Fibroblast of peridontal ligament (primary cell): ENCODE results near the gene ITGB8.
"Not testable (repeated sequence)": the region's sequence is repeated elsewhere in the genome, so short reads cannot be mapped to it uniquely, and the experiment has no call there.

ENCODE experiments used
- DNase-seq: peaks from one replicate; pipeline ENCODE4 v3.0.0-alpha.2; 2010; ENCODE audit errors: extremely low read depth

ITGB8 gene

DNA sequence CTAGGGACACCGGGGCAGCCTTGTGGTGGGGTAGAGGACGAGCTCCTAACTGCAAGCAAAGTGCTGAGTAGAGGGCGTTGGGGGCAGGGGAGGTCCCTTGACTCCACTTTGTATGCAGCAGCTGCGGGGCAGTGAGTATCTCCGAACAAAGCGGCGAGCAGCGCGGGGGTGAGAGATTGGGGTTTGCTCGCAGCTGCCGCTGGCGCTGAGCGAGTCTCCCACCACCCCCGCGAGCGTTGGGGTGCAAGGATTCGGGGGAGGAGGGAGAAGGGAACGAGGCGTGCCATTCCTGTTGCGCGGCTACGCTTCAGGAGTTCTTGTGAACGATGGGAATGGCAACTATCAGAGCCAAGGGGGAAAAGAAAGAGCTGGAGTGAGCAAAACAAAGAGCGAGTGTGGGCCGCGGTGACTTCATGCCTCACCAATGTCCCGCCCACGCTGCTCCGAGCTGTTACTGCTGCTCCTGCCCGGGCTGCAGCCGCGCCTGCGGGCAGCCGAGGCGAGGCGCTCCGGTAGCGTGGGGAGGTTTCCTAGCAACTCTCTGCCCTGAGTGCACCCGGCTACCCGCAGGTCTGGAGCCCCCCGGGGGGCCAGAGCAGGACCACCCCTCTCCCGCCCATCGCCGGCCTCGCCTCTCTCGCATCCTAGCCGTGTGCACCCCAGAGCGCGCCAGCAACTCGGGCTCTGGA, at the start of gene ITGB8:
Gene ITGB8, plus strand, starts transcription at position 662 of the 689 bp plus-strand sequence. CDS start 907 bp downstream, outside the sequence.
- peak; percentile 84 for DNase-seq

DNA sequence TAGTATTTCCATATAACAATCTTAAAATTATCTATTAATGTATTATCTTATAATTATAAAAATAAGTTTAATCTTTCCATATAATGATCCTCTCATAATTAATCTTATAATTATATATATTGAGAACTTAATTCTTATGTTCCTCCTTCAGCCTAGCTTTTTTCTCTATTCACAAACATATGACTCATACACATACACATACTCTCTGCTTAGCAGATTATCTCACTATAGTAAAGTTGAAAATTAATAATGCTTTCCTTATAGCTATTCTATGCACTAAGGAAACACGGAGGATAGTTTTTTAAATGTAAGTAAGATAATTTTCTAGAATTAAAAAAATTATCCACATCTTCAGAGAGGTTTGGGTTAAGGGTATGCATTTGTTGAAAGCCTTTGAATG, 47.7 kb upstream of the ITGB8 start:
- no peak for DNase-seq

DNA sequence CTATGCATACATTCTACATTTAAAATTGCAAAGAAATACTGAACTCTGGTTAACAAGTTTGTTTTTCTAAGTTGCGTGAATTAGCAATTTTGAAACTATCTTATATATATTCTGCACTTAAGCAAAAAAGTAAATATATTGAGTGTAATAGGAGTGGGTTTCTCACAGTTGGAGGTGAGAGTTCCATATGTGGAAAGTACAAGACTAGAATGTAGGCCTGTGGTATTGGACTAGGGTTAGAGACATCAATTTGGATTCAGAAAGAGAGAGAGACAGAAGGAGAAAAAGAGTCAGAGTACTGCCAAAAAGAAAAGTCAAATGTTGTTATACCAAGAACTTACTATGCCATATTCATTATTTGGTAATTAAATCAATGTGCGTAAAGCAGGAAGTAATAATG, 47.3 kb upstream of the ITGB8 start:
- no peak for DNase-seq

DNA sequence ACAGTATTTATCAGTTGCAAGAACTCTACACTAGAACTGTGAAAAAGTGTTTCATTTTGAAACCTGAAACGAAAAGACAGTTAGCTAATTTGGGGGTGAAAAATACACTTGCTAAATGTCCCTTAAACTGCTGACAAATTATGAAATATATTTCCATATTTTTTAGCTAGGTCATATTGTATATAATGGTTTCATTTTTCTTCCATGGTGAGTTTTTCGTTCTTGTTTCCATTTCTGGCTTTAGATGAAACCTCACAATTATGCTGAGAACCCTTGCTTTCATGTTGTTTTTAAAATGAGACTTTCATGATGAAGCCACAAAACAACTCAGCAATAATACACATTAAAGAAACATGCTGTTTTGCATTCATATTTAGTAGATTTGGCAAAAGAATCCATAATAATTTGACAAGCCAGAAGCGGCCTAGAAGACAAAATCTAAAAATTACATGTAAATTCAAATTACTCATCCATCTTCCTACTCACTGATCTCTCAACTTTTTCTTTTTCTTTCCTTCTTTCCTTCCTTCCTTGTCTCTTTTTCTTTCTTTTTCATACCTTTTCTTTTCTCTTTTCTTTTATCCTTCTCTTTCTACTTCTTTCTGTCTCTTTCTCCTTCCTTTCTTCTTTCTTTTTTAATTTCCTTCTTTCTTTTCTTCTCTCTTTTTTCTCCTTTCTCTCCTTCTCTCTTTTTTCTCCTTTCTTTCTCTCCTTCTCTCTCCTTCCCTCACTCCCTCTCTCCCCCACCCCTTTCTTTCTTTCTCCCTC, 46.5 kb upstream of the ITGB8 start:
- DNase-seq = no peak

DNA sequence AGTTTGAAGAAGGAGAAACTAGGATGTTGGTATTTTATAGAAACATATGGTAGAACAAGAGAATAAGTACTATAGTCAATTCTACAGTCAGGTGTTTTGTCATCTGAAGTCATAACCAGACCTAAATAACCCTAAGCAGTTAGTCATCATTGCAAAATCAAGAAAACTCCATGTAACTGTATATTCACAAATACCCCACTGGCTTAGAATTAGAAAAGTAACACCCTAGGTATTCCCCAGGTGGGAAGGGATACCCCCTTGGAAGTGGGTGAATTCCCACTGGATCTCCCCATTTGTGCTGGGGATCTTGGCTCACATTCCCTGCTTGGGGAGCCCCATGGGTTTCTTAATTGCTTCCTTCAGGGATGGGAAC, 45.9 kb upstream of the ITGB8 start:
- no peak for DNase-seq

DNA sequence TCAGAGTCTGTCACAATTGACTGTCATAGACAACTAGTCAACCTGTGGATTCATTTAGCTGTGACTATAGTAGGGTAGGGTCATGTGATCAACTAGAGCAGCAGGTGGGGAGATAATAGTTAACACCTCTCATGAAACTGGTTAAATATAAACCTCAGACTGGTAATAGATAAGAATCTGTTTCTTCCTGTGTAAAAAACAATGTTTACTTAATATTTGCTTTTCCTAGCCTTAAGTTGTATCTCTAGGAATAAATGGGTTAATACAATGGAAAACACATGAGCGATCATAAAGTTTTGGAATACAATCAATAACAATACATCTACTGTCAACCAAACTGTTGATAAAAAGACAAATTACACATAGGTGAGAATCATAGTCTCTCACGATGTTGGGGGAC, 43.4 kb upstream of the ITGB8 start:
- DNase-seq = no peak

DNA sequence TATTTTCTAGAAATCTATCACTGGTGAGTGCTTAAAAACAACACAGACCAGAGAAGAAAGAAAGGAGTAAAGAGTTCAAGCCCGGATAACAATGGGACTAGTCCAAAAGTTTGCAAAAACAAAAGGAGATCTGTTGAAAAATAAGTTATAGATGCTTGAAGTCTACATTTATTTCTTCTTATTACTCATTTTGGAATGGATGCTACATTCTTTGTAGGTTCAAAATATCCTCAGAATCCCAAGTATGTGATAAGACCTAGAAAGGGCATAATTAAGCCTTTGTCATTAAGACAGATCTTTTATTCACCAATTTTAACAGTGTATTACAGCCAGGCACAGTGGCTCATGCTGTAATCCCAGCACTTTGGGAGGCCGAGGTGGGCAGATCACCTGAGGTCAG, 42.7 kb upstream of the ITGB8 start:
- DNase-seq = no peak

DNA sequence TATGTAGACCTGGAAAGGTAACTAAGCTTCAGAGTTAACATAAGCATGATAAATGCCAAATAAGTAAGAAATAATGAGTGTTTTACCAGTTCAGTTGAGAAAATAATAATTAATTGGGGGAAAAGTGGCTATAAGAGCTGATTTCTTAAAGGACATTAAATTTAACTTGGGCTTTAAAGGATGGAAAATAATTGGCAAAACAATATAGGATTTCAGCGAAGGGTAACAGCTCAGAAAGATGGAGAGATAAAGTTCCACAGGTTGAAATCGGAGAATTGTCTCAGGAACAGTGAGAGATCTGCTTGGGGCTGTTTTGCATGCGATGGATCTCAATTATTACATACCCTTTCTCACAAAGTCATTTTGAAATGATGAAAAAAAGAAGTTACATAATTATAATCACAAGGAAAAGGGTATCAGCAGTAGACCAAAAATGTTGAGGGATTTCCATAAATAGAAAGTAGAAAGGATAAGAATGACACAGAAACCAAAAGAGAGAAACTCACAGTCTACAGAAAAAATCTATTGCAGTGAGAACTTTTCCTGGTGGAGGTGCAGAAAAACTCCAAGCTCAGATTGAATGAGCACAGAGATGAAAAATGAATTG, 40.1 kb upstream of the ITGB8 start:
- no peak for DNase-seq

DNA sequence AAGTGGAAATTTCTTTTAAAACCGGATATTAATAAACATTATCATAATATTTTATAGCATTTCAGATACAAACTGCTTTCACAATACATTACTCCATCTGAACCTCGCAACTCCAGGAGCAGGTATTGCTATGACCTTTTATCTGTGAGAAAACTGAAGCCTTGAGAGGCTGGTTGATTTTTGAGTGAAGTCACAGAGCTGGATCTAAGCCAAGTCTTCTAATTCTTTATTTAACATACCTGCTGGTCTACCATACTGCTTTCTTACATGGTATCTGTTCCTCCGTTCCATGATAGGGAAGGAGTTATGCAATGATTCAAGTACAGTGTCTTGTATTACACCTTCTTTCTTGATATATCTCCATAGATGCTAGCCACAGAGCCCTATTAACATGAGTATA, 37.4 kb upstream of the ITGB8 start:
- DNase-seq = no peak

DNA sequence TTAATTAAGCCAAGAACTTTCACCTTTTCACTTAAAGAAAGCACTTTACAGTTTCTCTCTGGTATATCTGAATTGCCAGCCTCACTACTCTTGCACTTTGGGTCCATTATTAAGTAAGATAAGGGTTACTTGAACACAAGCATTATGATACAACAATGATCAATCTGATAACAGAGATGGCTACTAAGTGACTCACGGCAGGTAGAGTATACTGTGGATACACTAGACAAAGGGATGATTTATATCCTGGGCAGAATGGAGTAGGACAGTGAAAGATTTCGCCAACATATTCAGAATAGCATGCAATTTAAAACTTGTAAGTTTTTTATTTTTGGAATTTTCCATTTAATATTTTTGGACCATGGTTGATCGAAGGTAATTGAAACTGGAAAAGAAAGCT, 34.3 kb upstream of the ITGB8 start:
- DNase-seq = no peak

DNA sequence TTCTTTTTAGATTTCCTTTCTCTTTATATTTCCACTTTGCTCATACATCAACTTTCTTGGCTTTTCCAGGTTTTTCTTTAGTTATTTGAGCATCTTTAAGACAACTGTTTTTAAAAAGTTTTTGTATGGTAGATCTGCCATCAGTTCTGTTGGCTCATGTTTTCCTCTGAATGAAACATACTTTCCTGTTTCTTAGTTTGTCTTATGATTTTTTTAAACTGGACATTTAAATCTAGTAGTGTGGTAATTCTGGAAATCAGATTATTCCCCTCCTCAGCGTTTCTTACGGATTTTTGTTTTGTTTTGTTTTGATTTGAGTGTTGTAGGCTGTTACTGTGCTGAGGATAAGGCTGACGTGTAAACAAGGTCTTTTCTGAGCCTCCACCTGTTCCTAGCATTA, 33.8 kb upstream of the ITGB8 start:
- no peak for DNase-seq

DNA sequence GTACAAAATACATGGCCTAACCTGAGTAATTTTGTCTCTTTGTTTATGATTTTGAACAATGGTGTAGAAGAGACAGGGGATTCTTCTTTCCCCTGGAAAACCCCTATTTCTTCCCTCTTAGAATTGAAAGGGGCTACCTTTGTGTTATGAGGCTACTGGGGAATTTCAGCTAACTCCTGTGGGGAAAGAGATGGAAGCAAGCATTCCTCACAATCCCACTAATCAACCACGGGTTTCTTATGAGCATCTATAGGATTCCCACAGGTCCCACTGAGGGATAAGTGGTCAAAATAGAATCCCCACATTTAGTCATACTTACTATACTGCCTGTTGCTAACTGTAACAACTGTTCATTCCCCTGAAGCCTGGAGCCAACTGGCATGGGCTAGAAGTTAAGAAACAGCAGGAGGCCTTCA, 32.2 kb upstream of the ITGB8 start:
- peak; percentile 83 for DNase-seq

DNA sequence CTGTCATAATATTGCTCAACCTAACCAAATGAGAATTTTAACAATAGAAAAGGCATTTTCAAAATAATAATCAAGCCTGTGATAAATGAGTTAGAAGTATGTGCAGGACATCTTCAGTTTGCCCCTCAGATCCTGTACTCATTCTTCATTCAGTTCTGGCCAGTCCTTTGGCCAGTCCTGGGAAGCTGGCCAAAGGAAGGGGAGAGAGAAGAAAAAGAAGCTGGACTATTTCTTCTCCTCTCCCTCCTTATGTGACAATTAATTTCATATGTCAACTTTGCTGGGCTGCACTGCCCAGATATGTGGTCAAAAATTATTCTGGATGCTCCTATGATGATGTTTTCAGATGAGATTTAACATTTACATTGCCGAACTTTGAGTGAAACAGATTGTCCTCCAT, 31.6 kb upstream of the ITGB8 start:
- no peak for DNase-seq

DNA sequence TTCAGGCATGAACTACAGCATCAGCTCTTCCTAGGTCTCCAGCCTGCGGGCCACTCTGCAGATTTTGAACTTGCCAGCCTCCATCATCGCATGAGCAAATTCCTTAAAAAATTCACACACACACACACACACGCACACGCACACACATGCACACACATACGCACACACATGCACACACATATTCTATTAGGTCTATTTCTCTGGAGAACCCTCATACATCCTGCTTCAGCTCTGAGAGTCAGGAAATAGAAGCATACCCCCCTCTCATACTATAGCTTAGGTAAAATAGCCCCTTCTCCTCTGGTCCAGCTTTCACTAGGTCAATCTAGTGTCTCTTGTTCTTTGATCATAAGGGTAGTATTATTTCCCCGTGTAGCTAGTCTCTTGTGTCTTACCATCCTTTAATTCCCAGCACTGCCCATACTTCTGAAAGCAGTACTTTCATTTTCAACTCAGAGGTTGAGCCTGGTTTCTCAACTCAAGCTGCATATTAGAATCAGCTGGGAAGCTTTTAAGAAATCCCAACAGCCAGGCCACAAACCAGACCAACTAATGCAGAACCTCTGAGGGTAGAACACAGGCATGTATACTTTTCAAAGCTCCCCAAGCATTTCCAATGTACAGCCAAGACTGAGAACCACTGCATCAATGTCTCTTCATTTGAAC, 30.9 kb upstream of the ITGB8 start:
- peak; percentile 88 for DNase-seq

DNA sequence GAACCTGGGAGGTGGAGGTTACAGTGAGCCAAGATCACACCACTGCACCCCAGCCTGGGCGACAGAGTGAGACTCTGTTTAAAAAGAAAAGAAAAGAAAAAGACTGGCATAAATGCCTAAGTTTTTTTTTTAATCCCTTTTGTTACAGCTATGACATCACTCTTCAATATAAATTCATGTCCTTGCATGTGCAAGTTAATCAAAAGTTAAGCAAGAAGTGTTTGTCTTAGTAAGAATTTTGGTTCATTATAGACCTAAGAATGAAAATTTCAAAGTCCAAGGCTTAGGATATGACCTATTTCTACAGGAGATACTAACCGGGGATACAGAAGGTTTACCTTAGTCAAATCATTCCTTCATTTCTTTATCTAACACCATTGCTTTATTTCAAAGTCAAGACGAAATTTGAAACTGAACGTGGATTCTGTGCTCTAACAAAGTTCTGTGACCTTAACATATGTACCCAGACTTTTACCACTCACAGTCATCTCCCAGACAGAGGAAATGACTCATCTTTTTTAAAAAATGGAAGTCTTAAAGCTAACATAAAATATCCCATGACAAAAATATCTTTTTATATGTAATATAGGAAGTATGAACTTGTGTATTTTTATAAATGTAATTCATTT, 29.3 kb upstream of the ITGB8 start:
- DNase-seq = peak; percentile 32

DNA sequence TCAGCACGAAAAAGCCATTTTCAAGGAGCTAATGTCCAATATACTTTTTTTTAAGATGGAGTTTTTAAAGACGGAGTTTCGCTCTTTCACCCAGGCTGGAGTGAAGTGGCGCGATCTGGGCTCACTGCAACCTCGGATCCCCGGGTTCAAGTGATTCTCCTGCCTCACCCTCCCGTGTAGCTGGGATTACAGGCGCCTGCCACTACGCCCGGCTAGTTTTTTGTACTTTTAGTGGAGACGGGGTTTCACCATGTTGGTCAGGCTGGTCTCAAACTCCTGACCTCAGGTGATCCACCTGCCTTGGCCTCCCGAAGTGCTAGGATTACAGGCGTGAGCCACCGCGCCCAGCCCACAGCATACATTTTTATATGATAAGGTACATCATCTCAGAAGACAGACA, 28.4 kb upstream of the ITGB8 start:
- not testable (repeated sequence) for DNase-seq

DNA sequence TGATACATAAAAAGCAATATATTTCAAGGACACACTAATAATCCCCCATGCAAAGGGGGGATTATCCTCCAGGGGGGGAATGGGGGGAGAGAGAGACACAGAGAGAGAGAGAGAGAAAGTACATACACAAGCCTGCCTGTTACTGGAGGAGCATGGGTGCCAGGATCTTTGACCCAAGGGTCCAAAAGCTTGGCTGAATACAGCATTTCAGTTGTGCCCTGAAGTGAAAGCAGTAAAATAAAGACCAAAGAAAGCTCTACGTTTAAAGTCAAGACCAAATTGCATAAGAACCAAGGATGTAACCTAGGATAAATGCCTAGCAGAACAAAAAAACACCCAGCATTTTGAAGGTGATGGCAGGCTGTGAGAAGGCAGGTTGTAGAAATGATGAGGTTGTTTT, 27.8 kb upstream of the ITGB8 start:
- DNase-seq = no peak

DNA sequence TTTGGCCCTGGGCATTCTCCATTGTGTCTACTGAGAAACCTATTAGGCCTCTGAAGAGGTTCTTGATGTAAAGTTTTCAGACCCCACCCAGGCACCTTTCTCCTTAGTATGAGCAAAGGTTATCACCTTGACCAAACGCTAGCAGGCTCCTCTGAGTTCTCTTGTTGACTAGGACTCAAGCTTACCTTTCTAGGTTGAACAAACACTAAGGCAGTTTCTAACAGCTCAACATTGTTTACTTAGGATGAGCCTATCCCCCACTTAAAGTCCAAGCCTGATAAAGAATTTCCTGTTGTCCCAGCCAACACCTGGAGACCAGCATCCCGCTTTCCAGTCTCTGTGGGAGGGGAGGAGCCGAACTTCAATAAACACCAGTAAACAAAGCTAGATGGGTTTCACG, 26.3 kb upstream of the ITGB8 start:
- DNase-seq = no peak

DNA sequence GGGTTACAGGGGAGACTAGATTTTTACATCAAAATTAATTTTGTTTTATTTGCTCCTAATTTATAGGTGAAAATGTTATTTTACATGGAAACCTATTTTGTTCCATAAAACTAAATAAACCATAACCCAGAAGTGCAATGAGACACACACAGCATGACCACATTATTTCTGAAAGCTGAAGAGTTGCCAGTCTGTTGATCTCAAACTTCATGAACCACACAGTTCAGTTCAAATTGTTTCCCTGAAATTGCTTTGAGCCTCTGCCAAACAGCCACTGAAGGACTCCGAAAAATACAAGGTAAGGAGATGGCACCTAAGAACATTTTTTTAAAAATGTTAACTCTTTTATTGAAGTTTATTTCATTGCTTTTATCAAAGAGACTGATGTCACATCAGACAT, 25.0 kb upstream of the ITGB8 start:
- no peak for DNase-seq

DNA sequence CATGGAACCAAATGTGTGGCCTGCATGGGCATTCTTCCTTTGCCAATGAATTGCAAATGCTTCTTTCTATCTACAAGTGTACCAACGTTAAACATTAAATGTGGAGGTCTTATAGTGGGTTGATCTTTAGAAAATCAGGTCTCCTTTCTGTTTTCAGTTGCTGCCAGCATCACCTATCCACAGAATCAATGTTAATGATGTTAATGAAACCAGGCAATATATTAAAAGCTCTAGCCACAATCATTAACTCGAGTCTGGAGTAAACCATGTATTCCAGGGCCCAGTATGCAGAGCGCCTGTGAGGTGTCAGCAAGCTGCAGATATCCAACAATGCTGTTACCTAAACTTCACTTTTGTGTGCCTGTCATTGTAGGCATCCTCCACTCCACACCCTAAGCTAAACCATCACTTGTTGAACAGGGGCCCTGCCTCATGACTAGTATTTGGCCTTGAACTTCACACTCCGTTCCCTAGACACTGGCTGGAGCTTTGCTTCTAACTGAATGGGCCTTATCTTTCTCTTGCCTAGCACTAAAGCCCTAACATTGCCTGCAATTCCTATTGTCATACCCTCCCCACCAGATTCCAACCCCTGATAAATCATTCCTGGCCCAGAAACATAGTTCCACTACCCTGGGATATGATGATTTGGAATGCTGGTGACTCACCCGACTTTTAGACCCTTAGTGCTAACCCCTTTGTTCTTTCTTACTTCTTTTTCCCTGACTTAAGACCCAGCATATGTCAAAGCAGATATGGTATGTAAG, 24.3 kb upstream of the ITGB8 start:
- DNase-seq = no peak

DNA sequence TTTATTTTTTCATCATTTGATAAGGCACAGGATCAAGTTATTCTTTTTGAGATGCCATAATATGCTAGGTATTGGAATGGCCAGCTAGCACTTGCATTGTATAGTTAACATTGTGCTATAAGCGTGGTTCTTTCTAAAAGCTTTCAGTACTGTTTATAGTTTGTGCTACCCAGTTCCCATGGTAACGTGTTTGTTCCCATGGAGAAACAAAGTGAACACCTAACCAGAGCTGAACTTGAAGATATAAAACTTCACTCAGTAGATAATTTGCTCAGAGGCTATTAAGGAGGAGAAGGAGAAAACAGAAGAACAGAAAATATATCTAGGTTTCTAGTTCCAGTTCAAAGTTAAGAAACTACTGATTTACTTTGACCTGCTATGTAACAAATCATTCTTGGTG, 23.6 kb upstream of the ITGB8 start:
- no peak for DNase-seq
